NCI-H82 (cell line): ENCODE data around the gene NIM1K.
A peak's percentile ranks its signal among the peaks of the same experiment; 100 is the strongest.
"Not testable (repeated sequence)": the region's sequence is repeated elsewhere in the genome, so short reads cannot be mapped to it uniquely, and the experiment has no call there.

Source experiments
- DNase-seq: peaks from one replicate; lab custom pipeline; 2025; lab: John Stamatoyannopoulos, UW

NIM1K gene

DNA sequence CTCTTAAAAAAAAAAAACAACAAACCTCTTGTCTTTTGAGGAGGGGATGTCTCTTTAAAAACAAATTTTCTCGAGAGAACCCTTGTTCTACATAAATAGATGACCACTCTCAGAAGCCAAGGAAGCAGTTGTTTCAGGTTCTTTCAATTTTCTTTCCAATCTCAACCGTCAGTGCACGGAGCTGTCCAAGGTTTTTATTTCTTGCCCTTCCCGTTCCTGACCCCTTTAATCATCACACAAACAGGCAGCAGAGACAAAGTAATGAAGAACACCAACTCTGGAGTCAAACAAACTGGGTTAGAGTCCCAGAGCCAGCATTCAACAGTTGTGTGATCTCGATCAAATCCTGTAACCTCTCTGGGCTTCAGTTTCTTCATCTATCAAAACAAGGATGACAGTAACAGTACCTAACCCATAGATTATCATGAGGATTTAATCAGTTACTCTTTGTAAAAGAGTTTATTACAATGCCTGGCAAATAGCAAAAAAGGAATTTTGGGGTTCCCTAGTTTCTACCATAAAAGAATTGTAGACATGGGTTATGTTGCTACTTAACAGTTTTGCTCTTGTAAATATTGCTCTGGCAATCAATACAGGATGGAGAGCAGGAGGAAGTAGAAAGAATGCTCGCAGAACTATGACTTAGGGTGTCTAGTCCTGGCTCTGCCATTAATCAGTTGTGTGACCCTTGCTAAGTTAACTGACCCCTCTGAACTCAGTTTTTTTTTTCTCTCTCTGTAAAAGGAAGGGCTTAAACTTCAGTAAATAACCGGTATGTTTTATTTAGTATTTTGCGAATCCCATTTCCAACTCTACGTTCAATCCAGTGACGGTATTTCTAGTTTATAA lies 1.0 kb upstream of the NIM1K start:
- no peak for DNase-seq

DNA sequence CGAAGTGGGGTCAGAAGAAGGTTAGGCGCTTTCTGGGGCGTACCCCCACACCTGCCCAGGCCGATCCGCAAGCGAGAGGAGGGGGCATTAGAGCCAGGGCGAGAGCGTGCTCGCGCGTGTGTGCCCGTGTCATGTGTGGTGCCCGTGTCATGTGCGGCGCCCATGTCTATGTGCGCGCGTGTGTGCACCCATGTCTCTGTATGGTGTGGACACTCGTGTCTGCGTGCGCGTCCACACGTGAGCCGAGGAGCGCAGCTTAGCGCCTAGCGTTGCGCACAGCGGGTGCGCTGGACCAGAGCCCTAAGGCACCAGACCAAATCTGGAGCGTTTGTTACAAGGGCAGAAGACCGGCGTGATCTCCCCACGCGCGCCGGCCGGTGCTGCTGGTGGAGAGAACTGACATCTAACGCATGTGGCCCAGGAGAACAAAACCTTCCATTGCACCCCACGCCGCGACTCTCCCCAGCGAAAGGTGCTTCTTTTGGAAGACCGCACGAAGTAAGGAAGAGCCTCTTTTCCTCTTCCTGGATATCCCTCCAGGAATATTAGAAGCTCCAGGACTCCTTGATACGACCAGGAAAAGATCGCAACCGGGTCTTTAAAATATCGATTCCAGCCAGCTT lies 644 bp downstream of the NIM1K start:
- DNase-seq: no peak

DNA sequence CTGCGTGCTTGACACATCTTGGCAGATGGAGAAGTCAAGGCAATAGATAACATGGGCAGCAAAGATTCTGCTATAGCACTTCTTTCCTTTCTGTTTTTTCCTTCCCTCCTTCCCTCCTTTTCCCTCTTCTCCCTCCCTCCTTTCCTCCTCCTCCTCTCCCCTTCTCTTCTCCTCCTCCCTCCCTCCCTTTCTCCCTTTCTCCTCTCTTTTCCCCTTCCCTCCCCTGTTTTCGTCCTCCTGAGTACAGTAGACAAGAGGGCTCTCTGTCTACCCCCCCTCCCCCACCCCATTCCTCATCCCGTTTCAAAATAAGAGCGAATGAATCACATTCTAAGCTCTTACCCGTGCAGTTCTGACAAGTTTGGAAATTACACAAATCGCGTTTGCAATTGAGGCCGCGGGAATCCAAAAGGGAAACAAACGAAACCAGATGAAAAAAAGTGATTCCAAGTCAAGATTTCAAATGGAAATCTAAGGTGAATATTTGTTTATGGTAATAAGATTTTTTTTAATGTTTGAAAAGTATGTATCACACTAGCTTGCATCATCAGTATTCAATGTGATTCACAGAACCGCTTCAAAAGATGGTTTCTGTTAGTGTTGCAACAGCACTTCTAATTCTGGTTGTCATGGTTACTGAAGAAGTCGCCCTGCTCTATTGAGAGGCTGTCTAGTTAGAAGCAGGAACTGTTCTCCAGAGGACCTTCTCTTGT lies 1.3 kb downstream of the NIM1K start:
- peak; percentile 8 for DNase-seq

DNA sequence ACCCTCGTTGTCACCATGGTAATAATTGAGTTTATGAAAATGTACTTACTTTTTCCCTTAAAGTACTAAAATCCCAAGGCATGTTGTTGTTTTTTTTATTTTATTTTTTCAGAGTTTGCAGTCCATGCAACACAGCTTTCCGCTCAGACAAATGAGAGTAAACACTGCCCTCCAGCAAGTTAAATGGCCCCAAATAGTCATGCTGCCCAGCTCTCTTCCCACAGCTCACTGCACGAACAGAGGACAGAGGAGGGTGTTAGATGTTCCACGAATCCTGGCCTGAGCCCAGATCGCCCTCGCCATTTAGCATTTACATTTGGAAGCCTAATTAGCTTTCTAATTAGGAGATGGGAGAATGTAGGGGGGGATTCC lies 1.9 kb downstream of the NIM1K start:
- DNase-seq: no peak

DNA sequence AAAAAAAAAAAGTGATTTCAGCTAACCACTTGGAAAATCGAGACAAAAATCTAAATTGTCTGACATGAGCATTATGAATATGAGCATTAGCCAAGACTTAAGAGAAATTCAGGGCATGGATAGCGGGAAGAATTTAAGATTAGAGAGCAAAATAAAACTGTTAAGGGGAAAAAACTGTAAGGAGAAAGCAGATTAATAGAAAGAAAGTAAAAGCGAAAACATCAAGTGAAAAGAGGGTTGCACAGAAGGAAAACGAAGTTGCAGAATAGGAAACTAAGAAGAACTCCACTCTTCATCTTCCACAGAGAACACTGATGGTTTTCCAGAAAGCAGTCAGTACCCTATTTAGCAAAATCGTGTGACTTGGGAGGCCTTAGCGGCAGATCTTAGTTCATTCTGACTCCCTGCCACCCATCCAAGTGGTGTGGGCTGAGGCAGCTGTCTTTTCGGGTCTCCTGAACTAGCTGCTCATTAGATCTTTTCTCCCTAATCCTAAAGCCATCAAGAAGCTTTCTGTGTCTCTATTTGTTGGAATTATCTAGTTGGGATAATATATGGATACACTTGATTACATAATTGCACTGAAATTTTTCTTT lies 3.7 kb downstream of the NIM1K start:
- no peak for DNase-seq

DNA sequence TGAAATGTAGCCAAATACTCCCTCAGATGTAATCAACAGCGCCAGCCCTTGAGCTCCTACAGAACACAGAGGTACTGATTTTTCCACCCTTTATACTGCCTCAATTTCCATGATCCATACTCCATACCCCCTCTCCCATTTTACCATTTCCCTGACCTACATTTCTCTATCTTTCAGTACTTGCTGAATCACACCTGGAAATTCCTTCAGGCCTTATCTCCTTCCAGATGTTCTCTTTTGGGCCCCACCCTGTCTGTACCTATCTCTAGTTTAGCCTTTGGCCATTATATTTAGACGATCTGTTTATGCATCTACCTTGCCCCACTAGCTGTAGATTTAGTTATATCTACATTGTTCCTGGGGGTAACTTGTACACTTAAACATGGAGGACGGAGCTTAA lies 5.5 kb downstream of the NIM1K start:
- DNase-seq: no peak

DNA sequence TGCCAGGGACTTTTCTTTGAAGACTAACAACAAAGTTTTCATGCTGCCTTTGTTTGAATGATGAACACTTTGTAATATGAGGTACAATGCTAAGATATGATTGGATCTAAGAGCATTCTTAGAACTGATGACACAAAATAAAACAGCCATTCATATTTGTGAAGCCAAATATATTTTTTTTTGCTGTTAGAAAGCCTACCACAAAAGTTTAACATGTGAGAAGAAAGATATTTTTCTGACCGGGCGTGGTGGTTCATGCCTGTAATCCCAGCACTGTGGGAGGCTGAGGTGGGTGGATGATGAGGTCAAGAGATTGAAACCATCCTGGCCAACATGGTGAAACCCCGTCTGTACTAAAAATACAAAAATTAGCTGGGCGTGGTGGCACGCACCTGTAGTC lies 9.4 kb downstream of the NIM1K start:
- not testable (repeated sequence) for DNase-seq

DNA sequence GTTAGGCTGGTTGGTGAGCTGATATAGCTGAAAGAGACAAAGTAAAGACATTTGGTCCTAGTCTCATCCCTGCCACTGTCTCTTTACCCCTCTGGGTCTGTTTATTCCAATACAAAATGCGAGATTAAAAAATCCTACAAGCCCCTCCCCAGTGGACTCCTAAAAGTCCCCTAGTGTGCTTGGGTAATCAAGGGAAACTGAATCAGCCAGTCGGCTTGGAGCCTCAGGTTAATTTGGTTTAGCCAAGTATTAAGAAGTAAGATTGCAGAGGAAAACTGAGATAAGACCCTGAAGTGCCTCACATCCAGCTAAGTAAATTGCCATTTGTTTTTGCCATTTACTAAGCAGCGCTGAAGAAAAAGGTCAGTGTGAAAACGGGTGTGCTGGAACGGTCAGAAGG lies 10.4 kb downstream of the NIM1K start:
- DNase-seq: no peak

DNA sequence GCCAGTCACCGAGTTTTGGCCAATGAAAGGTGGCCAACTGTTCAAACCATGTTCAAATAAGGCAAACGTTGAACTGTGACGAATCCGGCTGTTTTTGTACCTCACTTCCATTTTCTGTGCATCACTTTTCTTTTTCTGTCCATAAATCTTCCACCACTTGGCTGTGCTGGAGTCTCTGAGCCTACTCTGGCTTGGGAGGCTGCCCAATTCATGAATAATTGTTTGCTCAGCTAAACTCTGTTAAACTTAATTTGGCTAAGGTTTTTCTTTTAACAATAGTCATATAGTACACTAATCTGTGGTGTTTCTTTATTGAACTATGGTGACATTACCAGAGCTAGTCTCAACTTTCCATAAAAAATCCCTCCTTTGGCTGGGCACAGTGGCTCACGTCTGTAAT lies 11.3 kb downstream of the NIM1K start:
- DNase-seq: no peak

DNA sequence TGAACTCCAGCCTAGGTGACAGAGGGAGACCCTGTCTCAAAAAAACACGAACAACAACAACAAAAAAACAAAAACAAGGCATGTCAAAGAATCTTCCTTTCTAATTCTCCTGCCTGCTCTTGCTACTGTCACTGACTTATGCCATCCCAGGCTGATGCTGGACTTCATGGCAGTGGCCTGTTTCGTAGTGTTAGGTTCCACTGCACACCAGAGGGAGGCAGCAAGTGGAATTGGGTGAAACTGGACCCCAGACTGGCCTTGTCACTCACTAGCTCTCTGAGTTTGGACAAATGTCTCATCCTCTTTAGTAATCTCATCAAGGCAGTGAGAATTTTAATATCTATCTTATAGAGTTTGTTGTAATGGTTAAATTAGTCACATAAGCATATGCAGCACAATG lies 12.9 kb downstream of the NIM1K start:
- DNase-seq: no peak

DNA sequence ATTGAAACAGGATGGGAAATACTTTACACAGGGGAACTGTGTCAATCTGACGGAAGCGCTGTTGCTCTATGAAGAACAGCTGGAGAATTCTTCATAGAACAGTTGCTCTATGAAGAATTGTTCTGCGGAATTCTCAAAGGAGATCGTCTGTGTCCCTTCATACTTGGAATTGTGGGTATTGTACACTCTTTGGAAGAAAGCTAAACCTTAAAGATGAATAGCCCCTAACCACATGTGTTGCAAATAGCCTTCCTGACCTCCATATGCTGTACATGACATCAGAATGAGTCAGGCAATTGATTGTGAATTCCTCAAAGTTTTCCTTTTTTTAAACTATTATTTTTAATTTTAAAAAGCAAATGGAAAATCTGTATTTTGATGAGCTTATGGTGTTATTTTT lies 15.6 kb downstream of the NIM1K start:
- DNase-seq: no peak

DNA sequence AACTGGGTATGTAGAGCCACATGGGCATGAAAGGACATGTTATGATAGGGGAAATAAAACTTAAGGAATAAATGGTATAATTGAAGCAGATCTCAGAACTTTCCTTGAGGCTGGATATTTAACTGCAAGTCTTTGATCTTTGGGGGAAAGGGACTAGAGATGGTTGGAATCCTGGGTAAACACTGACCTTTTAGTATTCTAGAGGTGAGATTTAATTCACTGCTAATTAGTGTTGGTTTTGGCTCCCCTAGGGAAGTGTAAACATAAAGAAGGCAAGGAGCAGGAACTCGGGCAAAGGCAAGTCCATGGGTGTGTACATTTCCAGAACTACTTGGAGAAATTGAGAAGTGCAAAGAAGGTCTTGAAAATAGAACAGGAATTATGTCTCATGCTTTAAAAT lies 16.6 kb downstream of the NIM1K start:
- no peak for DNase-seq

DNA sequence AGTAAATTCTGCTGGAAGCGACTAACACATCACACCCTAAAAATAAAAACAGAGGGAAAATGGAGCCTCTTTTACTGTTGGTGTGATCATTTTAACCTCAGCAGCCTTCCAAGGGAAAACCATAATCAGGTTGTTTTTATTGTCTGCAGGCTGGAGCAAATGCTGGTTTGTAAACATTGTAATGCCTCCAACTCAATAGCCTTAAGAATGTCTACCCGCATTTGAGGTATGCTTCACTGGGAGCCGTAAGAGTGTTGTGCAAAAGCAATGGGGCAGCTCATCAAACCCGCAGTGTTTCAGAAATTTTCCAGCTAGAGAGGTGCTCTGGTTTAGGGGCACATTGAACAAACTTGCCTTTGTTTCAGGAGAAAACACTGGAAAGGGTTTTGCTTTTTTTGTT lies 17.0 kb downstream of the NIM1K start:
- DNase-seq: no peak

DNA sequence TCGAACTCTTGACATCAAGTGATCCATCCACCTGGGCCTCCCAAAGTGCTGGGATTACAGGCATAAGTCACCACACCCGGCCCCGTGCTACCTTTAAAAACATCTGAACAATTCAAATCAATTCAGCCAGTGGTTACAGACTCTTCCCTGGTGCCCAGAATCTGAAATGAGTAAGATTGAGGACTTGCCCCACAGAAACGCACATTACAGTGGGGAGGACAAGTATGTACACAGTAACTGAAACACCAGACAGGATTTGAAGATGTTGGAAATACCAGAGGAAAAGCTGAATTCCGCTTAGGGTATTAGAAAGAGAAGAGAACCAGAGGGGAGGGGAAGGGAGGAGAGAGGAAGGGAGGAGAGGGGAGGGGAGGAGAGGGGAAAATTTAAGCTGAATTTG lies 17.8 kb downstream of the NIM1K start:
- DNase-seq: no peak

DNA sequence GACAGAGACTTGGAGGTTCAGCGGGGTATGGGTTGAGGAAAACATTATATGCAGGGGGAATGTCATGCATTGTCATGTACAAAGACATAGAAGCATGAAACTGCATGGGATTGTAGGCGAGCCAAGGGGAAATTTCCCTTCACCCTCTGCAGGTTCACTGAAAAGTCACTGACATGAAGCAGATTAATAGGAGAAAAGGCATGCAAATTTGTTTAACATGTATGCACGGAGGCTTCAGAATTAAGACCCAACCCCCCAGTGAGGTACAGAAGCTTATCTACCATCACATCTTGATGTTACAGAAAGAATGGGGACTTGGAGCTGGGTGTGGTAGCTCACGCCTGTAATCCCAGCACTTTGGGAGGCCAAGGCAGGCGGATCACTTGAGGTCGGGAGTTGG lies 18.5 kb downstream of the NIM1K start:
- DNase-seq: no peak

DNA sequence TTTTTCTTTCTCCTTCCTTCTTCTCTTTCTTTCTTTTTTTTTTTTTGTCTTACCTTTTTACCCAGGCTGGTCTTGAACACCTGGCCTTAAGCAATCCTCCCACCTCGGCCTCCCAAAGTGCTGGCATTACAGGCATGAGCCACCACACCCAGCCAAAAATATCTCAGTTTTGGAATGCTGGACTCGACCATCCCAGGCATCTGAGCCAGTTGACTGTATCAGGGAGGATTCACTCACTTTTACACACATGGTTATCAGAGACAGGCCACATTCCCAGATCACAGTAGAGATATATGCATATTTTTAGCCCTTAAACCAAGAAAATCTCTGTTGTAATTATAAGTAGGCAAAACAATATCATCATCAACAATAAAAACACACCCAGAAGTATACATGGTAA lies 21.9 kb downstream of the NIM1K start:
- DNase-seq: no peak

DNA sequence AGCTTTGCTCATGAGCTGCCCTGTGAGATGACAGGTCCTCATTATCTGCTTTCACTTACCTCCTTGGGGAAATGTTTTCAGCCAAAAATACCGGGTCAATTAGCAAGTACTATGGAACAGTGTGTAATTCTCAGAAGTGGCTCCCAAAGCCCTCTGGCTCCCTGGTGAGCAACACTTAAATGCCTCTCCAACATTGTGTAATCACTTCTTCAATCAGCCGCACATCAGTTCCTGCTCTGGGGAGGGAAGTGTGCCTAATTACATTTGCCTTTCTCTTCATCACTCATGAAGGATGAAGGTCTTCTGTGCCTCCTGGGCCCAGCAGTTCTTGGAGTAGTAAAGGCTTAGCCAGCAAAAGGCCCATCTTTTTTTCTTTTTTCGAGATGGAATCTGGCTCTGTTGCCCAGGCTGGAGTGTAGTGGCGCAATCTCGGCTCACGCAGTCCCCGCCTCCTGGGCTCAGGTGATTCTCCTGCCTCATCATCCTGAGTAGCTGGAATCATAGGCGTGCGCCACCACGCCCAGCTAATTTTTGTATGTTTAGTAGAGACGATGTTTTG lies 23.1 kb downstream of the NIM1K start:
- DNase-seq: no peak

DNA sequence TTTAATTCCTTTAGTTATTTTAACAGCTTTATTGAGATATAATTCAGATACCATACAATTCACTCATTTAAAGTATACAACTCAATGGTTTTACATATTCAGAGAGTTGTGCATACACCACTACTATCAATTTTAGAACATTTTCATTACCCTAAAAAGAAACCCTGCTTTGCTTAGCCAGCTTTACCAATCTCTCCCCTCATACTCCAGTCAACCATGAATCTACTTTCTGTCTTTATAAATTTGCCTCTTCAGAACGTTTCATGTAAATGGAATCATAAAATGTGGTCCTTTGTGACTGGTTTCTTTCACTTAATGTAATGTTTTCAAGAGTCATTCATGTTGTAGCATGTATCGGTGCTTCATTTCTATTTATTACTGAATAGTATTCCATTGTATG lies 24.9 kb downstream of the NIM1K start:
- no peak for DNase-seq

DNA sequence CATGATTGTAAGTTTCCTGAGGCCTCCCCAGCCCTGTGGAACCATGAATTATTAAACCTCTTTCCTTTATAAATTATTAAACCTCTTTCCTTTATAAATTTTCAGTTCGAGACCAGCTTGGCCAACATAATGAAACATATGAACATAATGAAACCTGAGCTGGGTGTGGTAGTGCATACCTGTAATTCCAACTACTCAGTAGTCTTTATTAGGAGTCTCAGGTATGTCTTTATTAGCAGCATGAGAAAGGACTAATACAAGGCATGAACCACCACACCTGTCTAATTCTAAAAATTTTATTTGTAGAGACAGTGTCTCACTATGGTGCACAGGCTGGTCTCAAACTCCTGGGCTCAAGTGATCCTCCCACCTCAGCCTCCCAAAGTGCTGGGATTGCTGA lies 27.1 kb downstream of the NIM1K start:
- no peak for DNase-seq

DNA sequence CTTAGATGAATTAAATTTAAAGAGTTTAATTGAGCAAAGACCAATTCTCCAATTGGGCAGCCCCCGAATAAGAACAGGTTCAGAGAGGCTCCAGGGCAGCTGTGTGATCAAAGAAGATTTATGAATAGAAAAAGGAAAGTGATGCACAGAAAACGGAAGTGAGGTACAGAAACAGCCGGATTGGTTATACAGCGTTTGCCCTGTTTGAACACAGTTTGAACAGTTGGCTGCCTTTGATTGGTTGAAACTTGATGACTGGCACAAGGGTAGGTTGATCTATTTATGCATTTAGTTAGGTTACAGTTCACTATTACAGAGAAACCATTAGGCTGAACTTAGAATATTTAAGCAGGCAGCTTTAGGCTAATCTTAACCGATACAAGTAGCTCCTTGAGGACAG lies 29.5 kb downstream of the NIM1K start:
- no peak for DNase-seq

DNA sequence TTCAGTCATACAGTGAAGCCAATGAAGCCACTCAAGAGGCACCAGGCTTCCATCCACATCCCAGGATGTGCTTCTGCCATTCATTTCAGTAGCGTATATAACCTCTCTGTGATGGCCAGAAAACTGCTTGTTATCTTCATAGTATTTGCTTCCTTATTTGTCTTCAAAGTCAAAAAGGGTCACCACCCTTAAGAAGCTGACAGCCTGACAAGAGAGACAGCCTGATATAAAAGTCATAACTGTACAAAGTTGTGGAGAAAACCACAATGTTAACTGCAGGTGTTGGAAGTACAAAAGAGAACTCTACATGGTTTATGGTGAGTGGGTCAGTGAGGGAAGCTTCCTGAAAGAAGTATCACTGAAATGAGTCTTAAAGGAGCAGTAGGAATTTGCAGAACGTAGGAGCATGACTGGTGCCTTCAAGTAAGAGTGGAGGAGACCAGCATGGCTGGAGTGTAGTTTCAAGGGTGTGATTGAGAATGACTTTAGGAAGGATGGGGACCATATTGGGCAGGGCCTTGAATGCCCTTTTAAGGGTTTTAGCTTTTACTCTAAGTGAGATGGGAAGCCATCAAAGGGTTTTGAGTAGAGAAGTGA lies 33.7 kb downstream of the NIM1K start:
- no peak for DNase-seq

DNA sequence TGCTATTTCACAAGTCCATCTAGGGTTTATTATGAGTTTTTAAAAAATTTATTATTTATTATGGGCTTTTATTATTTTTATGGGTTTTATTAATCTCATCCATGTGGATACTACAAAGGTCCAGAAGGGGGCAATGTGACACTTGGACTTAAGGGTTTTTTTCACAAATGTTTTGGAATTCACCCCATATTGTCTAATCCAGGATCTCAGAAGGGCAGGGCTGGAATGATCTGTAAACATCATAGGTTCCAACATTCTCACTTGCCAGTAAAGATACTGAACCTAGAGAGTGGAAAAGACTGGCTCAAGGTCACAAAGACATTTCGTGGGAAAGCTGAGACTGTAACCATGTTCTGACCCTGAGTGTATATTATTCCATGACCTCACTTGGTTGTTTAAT lies 35.6 kb downstream of the NIM1K start:
- DNase-seq: peak; percentile 9
